GM21723 (cell line): Measurements from ENCODE around the gene VPS33B.
A peak's percentile ranks its signal among the peaks of the same experiment; 100 is the strongest.
"Not testable (repeated sequence)": the region's sequence is repeated elsewhere in the genome, so short reads cannot be mapped to it uniquely, and the experiment has no call there.

Experiments used
- ATAC-seq: cut with Tn5 transposase; IDR thresholded peaks from one replicate; pipeline ENCODE4 v1.9.1; 2021; ENCODE audit warnings: mild to moderate bottlenecking, moderate library complexity; ENCODE audit not compliant: unreplicated experiment

Gene VPS33B

DNA sequence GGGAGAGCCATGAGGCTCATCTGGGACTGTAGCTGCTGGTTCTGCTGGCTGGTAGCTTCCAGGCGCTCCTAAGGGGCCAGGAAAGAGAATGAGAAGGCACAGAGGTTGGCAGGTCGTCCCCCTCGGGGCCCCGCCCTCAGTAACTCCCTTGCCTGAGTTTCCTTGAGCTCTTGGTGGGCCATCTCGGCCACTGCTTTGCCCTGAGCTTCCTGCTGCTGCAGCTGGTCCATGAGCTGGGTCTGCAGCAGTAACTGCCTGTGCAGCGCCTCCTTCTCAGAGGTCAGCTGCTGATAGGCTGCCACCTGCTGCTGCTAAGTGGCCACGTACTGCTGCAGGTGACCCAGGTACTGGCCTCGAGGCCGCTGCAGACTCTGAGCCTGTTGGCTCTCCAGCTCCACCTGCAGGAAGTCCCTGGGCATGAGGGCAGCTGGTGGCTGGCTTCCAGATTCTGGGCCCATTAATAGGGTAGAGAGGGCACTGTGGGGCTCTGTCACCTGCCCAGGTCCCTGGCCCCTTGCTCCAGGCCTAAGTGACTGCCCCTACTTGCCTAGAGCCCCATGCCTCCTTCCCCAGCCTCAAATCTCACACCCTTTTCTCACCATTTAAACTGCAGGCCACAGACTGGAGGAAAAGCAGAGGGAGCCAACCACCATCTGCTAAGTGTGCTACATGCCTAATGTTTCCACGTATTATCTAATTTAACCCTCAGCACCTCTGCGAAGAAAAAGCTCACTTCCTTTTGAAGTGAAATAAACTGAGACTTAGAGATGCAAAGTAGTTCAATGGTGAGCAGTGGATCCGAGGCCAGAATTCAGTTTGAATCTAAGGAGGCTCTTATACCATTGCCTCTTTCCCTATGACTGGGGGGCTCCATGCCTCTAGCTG, 10.8 kb upstream of the VPS33B start:
- ATAC-seq = peak; percentile 70

- ATAC-seq = no peak
Measured at GRCh38 chr15:91031796-91032195, 9.4 kb upstream of the VPS33B start.

DNA sequence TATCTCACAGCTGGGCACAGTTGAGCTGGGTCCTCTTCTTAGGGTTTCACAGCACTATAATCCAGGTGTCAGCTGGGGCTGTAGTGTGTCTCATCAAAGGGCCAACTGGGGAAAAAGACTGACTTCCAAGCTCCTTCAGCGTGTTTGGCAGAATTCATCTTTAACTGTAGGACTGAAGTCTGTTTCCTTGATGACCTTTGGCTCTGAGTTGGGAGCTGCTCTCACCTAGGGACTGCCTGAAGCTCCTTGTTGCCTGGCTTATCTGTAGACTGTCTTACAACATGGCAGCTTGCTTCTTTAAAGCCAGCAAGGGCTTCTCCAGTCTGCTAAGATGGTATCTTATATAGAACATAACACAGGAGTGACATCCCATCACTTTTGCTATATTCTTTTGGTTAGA, 5.3 kb upstream of the VPS33B start:
- ATAC-seq = no peak

DNA sequence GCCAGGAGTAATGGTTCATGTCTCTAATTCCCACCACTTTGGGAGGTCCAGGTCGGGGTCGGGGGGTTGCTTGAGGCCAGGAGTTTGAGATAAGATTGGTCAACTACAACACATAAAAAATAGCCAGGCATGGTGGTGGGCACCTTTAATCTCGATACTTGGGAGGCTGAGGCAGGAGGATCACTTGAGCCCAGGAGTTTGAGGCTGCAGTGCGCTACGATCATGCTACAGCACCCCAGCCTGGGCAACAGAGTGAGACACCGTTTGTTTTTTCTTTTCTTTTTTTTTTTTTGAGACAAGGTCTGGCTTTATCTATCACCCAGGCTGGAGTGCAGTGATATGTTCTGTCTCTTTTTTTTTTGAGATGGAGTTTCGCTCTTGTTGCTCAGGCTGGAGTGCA, 1.3 kb upstream of the VPS33B start:
- ATAC-seq = no peak

- ATAC-seq = no peak
Measured at GRCh38 chr15:91022832-91023129, 387 bp upstream of the VPS33B start.

GRCh38 chr15:91021516-91022074, 799 bp downstream of the VPS33B start:
- ATAC-seq = peak; percentile 9

DNA sequence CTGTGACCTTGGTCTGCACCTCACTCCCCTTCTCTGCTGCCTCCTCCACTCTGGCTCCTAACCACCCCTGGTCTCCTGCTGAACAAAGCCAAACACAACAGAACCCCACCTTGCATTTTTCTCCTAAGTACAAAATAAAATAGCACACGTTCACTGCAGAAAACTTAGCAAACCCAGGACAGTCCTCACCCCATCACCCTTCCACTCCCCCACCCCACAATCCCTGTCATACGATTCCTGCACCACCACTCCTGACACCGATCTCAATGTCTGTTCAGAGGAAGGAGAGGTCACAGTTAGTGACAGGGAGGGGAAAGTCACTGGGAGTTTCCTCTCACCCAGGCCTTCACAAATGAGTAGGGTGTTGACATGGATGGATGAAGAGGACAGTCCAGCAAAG, 4.2 kb downstream of the VPS33B start:
- ATAC-seq = no peak

DNA sequence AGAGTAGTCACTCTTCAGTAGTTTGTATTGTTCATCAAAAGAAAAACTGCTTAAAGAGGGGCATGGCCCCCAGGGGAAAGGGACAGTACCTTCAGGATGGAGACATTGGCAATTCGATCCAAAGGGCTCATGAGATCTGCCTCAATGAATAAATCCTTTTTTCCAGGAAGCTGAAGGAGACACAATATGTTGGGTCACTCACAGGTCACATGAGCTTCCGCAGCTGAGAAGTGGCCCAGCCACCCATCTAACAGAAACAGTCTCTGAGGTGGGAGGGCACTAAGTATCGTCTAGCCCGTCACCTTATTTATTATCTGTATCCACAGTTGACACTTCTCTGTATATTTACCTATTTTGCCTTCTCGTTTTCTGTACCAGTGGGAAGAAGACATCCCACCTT, 4.7 kb downstream of the VPS33B start:
- ATAC-seq = no peak

- not testable (repeated sequence) for ATAC-seq
Measured at GRCh38 chr15:91013701-91014100, 8.7 kb downstream of the VPS33B start.

DNA sequence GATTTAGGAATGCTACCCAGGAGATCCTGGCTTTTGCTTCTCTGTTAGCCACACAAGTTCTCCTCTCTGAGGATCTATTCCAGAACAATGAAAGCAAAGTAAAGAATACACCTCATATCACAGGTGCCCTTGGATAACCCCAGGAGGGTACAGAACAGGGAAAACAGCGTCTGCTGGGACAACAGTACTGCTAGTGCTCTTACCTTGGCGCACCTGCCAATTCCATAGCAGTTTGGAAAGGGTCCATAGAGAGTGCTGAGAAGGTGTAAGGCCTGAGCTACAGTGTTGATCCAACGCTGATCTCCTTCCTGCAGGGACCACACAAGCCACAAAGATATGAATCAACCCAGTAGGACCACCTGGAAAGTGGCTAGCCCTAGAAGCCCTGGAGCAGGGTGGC, 15.1 kb downstream of the VPS33B start:
- ATAC-seq = no peak

DNA sequence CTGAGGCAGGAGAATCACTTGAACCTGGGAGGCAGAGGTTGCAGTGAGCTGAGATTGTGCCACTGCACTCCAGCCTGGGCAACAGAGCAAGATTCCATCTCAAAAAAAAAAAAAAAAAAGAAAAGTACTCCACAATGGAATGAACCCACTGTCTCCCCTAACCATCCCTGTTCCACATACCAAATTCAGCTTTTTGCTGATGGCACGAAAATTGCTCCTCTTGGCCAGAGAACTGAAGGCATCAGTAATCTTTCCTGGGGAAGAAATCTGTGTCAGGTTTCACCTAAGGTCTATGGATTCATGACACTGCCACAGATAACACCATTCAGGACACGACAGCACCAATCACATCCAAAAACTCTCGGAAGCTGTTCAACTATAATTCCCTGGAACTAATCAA, 21.2 kb downstream of the VPS33B start:
- no peak for ATAC-seq

GRCh38 chr15:90998737-90999136, 23.7 kb downstream of the VPS33B start:
- ATAC-seq = no peak

DNA sequence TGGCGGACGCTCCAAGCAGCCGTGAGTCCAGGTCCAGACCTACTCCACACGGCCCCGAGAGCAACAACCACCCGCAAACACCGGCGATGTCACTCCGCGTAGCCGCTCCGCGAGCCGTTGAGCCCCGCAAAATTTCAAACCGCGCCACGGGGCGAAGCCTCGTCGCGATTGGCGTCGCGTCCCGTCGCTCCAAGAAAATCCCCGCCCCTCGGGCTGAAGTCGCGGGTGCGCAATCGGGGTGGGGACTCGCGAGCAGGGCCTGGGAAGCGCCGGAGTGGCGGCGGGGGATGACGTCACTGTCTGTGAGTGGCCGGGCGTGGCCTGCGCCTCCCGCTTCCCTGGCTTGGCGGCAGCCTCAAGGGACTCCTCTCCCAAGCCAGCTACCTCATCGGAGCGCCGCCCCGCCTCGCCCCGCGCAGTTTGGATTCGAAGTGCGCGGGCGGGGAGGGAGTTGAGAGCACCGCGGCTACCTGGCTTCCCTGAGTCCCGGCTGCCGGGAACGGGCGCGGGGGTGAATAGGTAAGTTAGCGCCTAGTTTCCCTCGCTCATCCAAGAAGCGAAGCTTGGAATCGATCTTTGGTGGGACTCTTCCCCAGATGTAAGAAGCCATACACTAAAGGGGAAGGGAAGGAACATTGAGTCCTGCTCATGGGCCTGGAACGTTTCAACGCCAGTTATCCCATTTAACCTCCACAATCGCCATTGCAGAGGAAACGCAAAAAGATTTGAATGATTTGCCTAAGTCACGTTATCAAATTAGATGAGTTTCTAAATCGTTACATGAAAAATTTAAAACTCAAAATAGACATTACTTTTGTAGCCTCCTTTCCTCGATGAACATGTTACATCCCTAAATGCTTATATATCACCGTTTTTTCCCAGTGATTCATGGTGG, 27.7 kb downstream of the VPS33B start, which contains the start of gene PRC1:
Gene PRC1, minus strand, starts transcription at position 119 of the 895 bp plus-strand sequence. Its CDS starts 118 bp downstream, at position 1.
- ATAC-seq = peak; percentile 95

- peak; percentile 25 for ATAC-seq
Measured at GRCh38 chr15:90994059-90994416, 28.4 kb downstream of the VPS33B start.

GRCh38 chr15:90991587-90992285, 30.7 kb downstream of the VPS33B start:
- ATAC-seq = no peak

DNA sequence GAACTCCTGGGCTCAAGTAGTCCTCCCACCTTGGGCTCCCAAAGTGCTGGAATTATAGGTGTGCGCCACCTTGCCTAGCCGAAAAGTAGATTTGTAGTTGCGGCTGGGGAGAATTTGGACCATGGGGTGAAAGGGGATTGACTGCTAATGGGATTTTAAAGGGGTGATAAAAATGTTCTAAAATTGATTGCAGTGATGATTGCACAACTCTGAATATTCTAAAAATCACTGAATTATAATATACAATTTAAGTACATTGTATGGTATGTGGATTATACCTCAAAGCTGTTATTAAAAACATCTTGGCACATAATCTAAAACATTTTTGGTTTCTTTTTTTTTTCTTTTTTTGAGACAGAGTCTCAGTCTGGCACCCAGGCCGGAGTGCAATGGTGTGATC, 31.9 kb downstream of the VPS33B start:
- ATAC-seq = no peak

- ATAC-seq = no peak
Measured at GRCh38 chr15:90989040-90989768, 33.2 kb downstream of the VPS33B start.

- ATAC-seq = no peak
Measured at GRCh38 chr15:90988296-90988695, 34.1 kb downstream of the VPS33B start.

- ATAC-seq = no peak
Measured at GRCh38 chr15:90987561-90988141, 34.7 kb downstream of the VPS33B start.
